Bronchial epithelial cell (primary cell): Measurements from ENCODE around the gene FAM13B. TPM values are rescaled to one million over a fixed set of nuclear protein-coding genes. Genes with fewer than 3 reads are reported as not detected.

Source experiments
- DNase-seq: peaks from one replicate; pipeline ENCODE4 v3.0.0-alpha.2; 2010; ENCODE audit warnings: low read depth
- FAIRE-seq: peaks from 2 replicates; lab custom pipeline; 2011; peaks lifted over from hg19 to GRCh38; lab: Jason Lieb, UNC
- H3K27me3 ChIP-seq: 2 replicates; pipeline ENCODE4 v1.5.1; 2011; ENCODE audit warnings: low read length; ENCODE audit not compliant: control insufficient read depth, insufficient read depth
- H3K36me3 ChIP-seq: 2 replicates; pipeline ENCODE4 v1.5.1; 2011; ENCODE audit warnings: low read length; ENCODE audit not compliant: control insufficient read depth, insufficient read depth
- H3K4me3 ChIP-seq: 2 replicates; pipeline ENCODE4 v1.5.1; 2011; ENCODE audit warnings: mild to moderate bottlenecking, low read depth, low read length, control low read depth
- CTCF ChIP-seq: IDR thresholded peaks from 2 replicates; pipeline ENCODE4 v1.5.1; 2011; ENCODE audit warnings: mild to moderate bottlenecking, moderate library complexity, low read length, control low read depth, inconsistent platforms; ENCODE audit not compliant: insufficient read depth, severe bottlenecking
- total RNA-seq: library from RNA; depleted of rRNA; stranded (reverse); fragments of >200 nt; gene quantifications from 2 replicates; pipeline ENCODE4 v1.2.1, GENCODE V29; 2014

The FAM13B gene
- total RNA-seq, 1 donor from 2014 or later, result 10.5 TPM

DNA sequence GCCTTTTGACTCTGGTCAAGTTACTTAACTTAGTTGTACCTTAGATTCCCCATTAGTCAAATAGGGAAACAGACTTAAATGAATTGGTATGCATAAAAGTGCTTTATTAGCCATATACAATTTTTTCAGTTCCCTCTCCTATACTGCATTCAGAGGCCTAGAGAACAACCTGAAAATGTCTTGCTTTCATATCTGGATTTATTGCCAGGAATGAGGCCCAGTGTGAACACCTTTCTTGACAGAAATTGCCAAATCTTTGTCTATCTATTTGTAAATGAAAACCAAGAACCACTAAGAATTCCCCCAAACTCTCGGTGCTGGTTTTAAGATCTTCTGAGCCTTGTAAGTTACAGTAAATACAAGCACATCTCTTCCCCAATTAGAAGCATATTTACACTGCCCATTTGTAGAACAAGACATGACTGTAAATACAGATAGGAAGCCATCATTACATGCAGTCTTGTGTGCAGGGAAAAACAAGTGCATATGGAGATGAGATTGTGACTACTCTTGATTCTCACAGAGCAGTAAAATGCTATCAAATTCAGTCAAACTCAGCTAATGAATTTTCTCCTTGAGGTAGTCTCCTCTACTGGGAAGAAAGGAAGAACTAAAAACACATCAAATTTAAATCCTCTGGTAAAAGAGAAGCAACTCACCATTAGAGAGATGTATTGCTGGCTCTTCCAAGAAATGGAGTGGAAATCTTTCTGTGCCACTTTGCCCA is 5.2 kb upstream of the FAM13B start:
- Histone ChIP-seq H3K4me3 (no peak overlapping the region), H3K36me3 (no peaks in the 10 kb centered on the region), H3K27me3 (no peaks in the 10 kb centered on the region)
- FAIRE-seq (no peak), DNase-seq (no peak)
- no peak for TF ChIP-seq CTCF

- Histone ChIP-seq H3K4me3 (no peak overlapping the region), H3K36me3 (no peaks in the 10 kb centered on the region), H3K27me3 (no peaks in the 10 kb centered on the region)
- no peak for TF ChIP-seq CTCF
- DNase-seq, result no peak
- FAIRE-seq, result no peak
These were observed 4.4 kb upstream of the FAM13B start for GRCh38 chr5:138037271-138037670.

DNA sequence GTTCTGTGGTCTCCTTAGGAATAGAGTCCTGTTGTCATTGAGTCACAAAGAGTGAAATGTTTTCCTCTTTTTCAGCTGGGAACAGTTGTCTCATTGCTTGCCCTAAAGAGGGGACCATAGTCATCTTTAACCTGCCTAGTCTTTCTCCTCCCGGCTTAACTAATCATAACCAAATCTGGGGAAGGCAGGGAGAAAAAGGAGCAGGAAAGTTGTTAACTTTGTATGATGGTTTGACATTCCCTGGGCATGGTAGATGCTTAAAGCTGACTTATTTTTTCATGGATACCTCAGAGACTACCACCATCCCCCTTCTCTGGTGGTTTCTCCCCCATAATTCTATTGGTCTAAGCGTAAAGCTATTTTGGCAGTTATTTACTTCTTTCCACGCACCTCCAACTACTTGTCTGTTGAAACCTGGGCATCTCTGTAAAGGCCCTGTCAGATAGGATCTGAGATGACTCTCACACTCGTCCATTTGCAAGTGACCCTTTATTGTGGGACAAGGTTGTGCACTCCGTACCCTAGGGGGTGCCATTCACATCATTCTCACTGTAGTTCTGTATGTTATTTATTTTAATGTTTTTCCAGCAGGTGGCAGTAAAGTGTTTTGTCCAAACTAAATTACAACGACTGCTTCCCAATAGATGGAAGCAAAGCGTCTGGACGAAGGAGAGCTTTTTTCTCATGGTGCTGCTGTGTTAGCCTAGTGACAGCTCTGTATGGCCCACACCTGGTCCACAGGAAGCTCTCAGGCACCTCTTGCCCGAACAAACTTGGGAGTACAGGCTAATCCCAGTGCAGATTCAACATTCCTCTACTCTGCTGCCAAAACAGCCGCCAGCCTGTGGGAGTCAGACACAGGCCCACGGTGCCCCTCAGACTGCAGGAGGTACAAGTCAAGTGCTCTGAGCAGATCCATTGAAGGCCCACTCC is 3.0 kb upstream of the FAM13B start:
- Histone ChIP-seq H3K36me3 (no peaks in the 10 kb centered on the region), H3K4me3 (no peak overlapping the region), H3K27me3 (no peaks in the 10 kb centered on the region)
- DNase-seq, result peak; percentile 84
- no peak for FAIRE-seq
- TF ChIP-seq CTCF, result peak; percentile 76

DNA sequence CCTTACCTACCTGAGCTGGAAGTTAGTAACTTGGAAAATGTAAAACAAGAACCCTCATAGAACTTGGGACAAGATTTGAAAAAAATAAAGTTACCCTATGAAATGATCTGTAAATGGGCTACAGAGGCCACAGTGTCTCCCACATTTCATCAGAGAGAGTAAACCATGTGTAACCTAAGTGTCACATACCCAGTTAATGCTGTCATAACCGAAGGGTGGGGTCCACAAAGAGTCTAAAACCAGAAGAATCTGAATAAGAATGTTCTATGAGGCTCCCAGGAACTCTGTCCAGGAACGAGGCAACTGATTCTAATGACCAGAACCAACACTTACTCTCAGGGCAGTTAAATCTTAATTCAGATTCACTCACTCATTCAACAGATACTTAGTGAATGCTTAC is 1.0 kb upstream of the FAM13B start:
- peak overlapping the region; percentile 73 for H3K4me3 ChIP-seq
- TF ChIP-seq CTCF, result no peak
- DNase-seq (peak; percentile 34), FAIRE-seq (no peak)
- no peaks in the 10 kb centered on the region for H3K27me3 ChIP-seq
- H3K36me3 ChIP-seq, result no peaks in the 10 kb centered on the region

DNA sequence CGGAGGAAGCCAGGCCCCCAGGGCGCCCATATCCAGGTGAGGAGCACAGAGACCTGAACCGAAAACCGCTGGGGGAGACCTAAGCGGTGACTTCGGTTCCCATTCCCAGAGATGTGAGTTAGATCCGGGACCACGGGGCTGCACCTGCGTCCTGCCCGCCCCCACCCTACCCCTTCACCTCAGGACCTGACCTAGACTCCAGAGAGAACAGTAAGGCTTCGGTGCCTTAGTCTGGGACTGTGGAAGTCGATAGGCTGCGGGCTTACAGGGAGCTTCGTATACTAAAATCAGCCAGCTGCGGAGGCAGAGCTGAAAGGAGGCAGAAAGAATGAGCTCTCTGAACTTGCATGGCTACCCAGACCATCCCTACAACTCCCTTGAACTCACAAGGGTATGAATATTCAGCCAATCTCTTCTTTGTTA is 518 bp upstream of the FAM13B start:
- no peak for TF ChIP-seq CTCF
- peak overlapping the region; percentile 73 for H3K4me3 ChIP-seq
- no peaks in the 10 kb centered on the region for H3K36me3 ChIP-seq
- no peak for DNase-seq
- no peaks in the 10 kb centered on the region for H3K27me3 ChIP-seq
- FAIRE-seq, result no peak
